ENCODE results near the gene ZFP28.

Gene ZFP28

DNA sequence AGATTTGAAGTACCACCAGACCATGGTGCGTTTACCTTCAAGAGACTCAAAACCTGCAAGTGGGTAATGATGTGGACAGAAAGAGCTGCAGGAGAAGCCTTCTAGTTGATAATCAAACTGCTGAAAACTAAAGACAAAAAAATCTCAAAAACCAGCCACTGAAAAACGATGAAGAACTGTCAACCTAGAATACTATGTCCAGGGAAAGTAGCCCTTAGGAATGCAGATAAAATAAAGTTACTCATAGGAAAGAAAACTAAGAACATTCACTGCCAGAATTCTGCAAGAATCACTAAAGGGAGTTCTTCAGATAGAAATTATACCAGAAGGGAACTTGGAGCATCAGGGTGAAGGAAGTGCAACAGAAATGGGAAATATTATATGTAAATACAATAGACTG is 33.8 kb downstream of the ZFP28 start:
- no peak for TF ChIP-seq ZFX (IDR thresholded peaks at IDR 0.05; ENCODE audit: borderline replicate concordance)
- TF ChIP-seq, protein P1, sequence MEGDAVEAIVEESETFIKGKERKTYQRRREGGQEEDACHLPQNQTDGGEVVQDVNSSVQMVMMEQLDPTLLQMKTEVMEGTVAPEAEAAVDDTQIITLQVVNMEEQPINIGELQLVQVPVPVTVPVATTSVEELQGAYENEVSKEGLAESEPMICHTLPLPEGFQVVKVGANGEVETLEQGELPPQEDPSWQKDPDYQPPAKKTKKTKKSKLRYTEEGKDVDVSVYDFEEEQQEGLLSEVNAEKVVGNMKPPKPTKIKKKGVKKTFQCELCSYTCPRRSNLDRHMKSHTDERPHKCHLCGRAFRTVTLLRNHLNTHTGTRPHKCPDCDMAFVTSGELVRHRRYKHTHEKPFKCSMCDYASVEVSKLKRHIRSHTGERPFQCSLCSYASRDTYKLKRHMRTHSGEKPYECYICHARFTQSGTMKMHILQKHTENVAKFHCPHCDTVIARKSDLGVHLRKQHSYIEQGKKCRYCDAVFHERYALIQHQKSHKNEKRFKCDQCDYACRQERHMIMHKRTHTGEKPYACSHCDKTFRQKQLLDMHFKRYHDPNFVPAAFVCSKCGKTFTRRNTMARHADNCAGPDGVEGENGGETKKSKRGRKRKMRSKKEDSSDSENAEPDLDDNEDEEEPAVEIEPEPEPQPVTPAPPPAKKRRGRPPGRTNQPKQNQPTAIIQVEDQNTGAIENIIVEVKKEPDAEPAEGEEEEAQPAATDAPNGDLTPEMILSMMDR (IDR thresholded peaks at IDR 0.05): no peak
- H3K27ac ChIP-seq: no peak overlapping the region

GRCh38 chr19:56573914-56574313 is 35.2 kb downstream of the ZFP28 start:
- H3K27ac ChIP-seq: no peak overlapping the region
- TF ChIP-seq, protein P1 (IDR thresholded peaks at IDR 0.05): no peak

DNA sequence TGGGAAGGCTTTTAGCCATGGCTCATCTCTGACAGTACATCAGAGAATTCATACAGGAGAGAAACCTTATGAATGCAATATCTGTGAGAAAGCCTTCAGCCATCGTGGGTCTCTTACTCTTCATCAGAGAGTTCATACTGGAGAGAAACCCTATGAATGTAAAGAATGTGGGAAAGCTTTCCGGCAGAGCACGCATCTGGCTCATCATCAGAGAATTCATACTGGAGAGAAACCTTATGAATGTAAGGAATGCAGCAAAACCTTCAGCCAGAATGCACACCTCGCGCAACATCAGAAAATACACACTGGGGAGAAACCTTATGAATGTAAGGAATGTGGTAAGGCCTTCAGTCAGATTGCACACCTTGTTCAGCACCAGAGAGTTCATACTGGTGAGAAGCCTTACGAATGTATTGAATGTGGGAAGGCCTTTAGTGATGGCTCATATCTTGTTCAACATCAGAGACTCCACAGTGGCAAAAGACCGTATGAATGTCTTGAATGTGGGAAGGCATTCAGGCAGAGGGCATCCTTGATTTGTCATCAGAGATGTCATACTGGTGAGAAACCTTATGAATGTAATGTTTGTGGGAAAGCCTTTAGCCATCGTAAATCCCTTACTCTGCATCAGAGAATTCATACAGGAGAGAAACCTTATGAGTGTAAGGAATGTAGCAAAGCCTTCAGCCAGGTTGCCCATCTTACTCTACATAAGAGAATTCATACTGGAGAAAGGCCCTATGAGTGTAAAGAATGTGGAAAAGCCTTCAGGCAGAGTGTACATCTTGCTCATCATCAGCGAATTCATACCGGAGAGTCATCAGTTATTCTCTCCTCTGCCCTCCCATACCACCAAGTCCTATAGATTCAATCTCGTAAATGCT is 39.2 kb downstream of the ZFP28 start:
- TF ChIP-seq ZFX (IDR thresholded peaks at IDR 0.05; ENCODE audit: borderline replicate concordance): no peak
- TF ChIP-seq, protein P1 (IDR thresholded peaks at IDR 0.05): no peak
- no peak overlapping the region for H3K27ac ChIP-seq

DNA sequence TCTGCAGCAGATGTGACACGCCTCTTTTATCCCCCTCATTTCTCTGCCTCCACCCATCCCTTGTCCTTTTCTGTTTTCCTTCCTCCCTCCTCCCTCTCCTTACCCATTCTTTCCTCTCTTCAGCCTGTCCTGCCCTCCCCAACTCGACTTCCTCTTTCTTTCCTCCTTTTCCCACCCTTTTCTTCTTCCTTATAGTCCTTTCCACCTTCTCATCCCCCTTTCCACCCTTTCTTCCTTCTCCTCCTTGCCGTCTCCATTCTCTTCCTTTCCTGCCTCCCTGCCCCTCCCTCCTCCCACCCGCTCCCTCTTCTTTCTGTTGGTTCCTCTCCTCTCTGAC is 55.7 kb downstream of the ZFP28 start:
- no peak overlapping the region for H3K27ac ChIP-seq
- TF ChIP-seq ZFX (IDR thresholded peaks at IDR 0.05; ENCODE audit: borderline replicate concordance): no peak
- TF ChIP-seq, protein P1 (IDR thresholded peaks at IDR 0.05): no peak

DNA sequence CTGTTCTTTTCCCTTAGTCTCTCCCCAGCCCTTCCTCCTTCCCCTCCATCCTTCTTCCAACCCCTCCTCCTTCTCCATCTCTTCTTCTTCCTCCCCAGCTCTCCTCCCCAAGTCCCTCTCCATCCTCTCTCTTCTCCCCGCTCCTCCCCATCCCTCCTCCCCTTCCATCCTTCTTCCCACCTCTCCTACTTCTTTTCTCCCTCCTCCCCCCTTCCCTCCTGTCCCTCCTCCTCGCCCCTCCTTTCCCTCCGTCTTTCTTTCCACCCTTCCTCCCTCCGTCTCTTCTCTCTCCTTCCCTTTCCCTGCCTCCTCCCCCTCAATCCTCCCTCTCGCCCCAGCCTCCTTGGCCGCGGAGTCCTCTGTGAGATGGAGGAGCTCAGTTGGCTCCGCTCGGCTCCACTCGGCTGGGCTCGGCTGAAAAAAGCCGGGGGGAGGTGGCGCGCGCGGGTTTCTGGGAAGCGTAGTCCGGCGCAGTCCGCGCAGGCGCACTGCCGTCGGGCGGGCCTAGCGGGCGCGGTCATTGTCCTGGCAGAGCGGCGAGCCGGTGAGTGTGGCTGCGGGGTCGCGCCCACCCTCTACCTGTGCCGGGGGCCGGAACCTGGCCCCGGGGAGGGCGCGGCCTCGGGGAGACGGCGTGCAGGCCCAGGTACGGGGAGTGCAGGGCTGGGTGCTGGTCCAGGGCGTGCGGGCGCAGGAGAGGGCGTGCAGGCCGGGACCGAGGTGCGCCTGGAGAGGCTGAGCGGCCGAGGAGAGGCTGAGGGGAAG is 56.2 kb downstream of the ZFP28 start, which contains the start of gene ZNF71:
Gene ZNF71 (plus strand): TSS at position 520 of the 765 bp plus-strand sequence. CDS start 6,257 bp downstream, outside the sequence.
- peak within 1 kb of the TSS; percentile 37 for H3K27ac ChIP-seq
- TF ChIP-seq ZFX (IDR thresholded peaks at IDR 0.05; ENCODE audit: borderline replicate concordance): no peak
- TF ChIP-seq, protein P1 (IDR thresholded peaks at IDR 0.05): no peak

- TF ChIP-seq ZFX (IDR thresholded peaks at IDR 0.05; ENCODE audit: borderline replicate concordance): no peak
- TF ChIP-seq, protein P1 (IDR thresholded peaks at IDR 0.05): no peak
- peak overlapping the region; percentile 37 for H3K27ac ChIP-seq
Measured at GRCh38 chr19:56595548-56595899, 56.8 kb downstream of the ZFP28 start.

DNA sequence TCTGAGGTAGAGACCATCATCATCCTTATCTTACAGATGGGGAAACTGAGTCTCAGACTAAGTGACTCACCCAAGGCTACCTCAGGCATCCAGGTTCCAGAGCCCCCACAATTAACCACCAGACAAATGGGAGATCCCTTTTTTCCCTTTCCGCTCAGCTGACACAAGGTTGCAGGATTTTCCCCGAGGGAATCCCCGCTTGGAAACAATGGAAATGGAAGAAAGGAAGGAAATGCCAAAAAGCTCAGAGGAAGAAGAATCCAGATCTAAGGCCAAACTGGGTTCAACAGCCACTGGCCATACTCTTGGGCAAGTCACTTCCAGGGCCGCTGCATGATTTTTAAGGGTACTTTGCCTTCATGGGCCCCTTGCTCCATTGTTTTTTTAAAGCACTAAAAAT is 57.9 kb downstream of the ZFP28 start:
- TF ChIP-seq, protein P1 (IDR thresholded peaks at IDR 0.05): no peak
- no peak overlapping the region for H3K27ac ChIP-seq

All from 22Rv1 (cell line).